ENCODE results near the gene LHFPL3. TPM values are rescaled to one million over a fixed set of nuclear protein-coding genes. Genes with fewer than 3 reads are reported as not detected.

LHFPL3 gene
- total RNA-seq, 1 experiment from 2014 or later: not detected

DNA sequence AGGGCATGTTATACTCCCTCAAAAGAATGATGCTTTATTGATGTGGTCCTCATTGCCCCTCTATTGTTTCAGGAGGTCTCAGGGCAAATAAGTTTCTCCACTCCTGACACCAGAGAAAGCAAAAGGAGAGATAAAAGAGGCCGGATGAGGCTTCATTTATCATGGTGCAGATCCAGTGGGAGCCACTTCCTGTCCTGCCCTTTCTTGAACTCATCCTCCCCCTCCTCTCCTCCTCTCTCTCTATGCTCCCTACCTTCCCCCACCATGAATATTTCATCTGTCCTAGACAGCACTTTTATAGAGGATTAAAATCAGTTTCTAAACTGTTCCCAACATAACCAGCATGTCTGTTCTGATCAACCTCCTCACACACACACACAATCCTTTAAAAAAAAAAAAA lies 513.4 kb downstream of the LHFPL3 start:
- Histone ChIP-seq H3K27me3 (ENCODE audit: insufficient read depth, low read length) (peaks cover 59% of the 10 kb centered on the region), H3K79me2 (ENCODE audit: insufficient read depth, low read length) (no peaks in the 10 kb centered on the region), H3K4me1 (ENCODE audit: control insufficient read depth in 1 of 2, insufficient read depth in 2 of 2, low read length in 2 of 2) (no peaks in the 10 kb centered on the region), H3K9me2 (ENCODE audit: insufficient read depth) (0 out of 2 replicates have a peak, but pooled peaks cover 3% of the 10 kb centered on the region), H3K36me3 (ENCODE audit: control insufficient read depth in 1 of 2, insufficient read depth in 2 of 2, low read length in 2 of 2) (no peaks in the 10 kb centered on the region), H3K4me2 (ENCODE audit: low read length) (no peak overlapping the region), H3K9me3 (ENCODE audit: control insufficient read depth in 1 of 2, insufficient read depth in 1 of 2, low read depth in 1 of 2, low read length in 2 of 2) (no peaks in the 10 kb centered on the region), H3K9ac (ENCODE audit: low read length) (no peak overlapping the region), H3K4me3 (replicated peaks in 1 of 2; ENCODE audit: low read depth in 1 of 2, low read length in 2 of 2) (no peak overlapping the region), H3K27ac (ENCODE audit: low read depth, low read length) (no peak overlapping the region), H2AFZ (ENCODE audit: low read depth, low read length, poor library complexity, severe bottlenecking) (no peak overlapping the region), H4K20me1 (ENCODE audit: insufficient read depth) (no peaks in the 10 kb centered on the region)
- DNase-seq (ENCODE audit: low read depth, low spot score) (no peak), ATAC-seq (no peak)
- CTCF ChIA-PET: interaction anchor here (0.6 kb wide), 1 partner anchor 77 kb away, joined by 3 read pairs; no protein-coding TSS in a partner anchor
- no TSS peak for BruUV-seq (replicated peaks)
- TF ChIP-seq FOSL1 (IDR thresholded peaks at IDR 0.05; ENCODE audit: low read depth) (no peak), EZH2 (IDR thresholded peaks at IDR 0.05) (no peak), ZFX (IDR thresholded peaks at IDR 0.05) (no peak), ELF1 (IDR thresholded peaks at IDR 0.05; ENCODE audit: borderline replicate concordance, low read depth) (no peak), SRF (IDR thresholded peaks at IDR 0.05; ENCODE audit: low read depth) (no peak), CBX3 (IDR thresholded peaks at IDR 0.05; ENCODE audit: low read depth) (no peak), TCF7L2 (IDR thresholded peaks at IDR 0.05; ENCODE audit: borderline replicate concordance, extremely low read depth, insufficient read depth, insufficient read length) (no peak)
- intact Hi-C loops (cut with micrococcal nuclease): loop anchor here (10.0 kb wide), 1 partner anchor 1317 kb away; no protein-coding TSS in a partner anchor
- RAD21 ChIA-PET (ENCODE audit: low non-redundant PET in 1 of 2, low total read pairs in 2 of 2, uncharacterized antibody in 2 of 2, unreplicated experiment in 2 of 2): no interaction called here
- POLR2A ChIA-PET: no interaction called here

DNA sequence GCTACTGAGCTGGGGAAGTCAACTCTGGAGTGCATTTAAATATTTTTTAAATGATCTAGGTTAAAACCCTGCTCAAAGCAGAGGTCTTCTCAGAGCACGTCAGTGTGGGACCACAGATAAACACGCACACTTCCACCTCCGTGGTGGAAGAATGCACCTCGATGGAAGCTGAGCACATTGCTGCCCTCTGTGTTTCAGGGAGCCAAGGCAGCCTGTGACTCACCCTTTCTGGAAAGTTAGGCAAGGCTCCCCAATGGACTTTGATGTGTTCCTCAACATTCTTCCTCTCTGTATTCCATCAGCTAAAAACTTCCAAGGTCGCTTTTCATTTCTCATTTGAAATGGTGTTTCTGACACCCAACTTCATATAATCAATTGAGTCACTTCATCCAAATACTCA lies 514.8 kb downstream of the LHFPL3 start:
- Histone ChIP-seq H3K9ac (ENCODE audit: low read length) (no peak overlapping the region), H3K27me3 (ENCODE audit: insufficient read depth, low read length) (peaks cover 49% of the 10 kb centered on the region), H2AFZ (ENCODE audit: low read depth, low read length, poor library complexity, severe bottlenecking) (no peak overlapping the region), H3K4me3 (replicated peaks in 1 of 2; ENCODE audit: low read depth in 1 of 2, low read length in 2 of 2) (no peak overlapping the region), H3K9me2 (ENCODE audit: insufficient read depth) (0 out of 2 replicates have a peak, but pooled peaks cover 3% of the 10 kb centered on the region), H3K79me2 (ENCODE audit: insufficient read depth, low read length) (no peaks in the 10 kb centered on the region), H4K20me1 (ENCODE audit: insufficient read depth) (no peaks in the 10 kb centered on the region), H3K4me2 (ENCODE audit: low read length) (no peak overlapping the region), H3K9me3 (ENCODE audit: control insufficient read depth in 1 of 2, insufficient read depth in 1 of 2, low read depth in 1 of 2, low read length in 2 of 2) (no peaks in the 10 kb centered on the region), H3K36me3 (ENCODE audit: control insufficient read depth in 1 of 2, insufficient read depth in 2 of 2, low read length in 2 of 2) (no peaks in the 10 kb centered on the region), H3K27ac (ENCODE audit: low read depth, low read length) (no peak overlapping the region), H3K4me1 (ENCODE audit: control insufficient read depth in 1 of 2, insufficient read depth in 2 of 2, low read length in 2 of 2) (no peaks in the 10 kb centered on the region)
- no peak for TF ChIP-seq ZNF274 (IDR thresholded peaks at IDR 0.05; ENCODE audit: low read depth, low read length)
- TF ChIP-seq SP1 (IDR thresholded peaks at IDR 0.05; ENCODE audit: low read depth): no peak
- no peak for TF ChIP-seq POLR2A (IDR thresholded peaks at IDR 0.05; ENCODE audit: borderline replicate concordance, extremely low read depth, insufficient read depth, insufficient read length)
- no peak for TF ChIP-seq EZH2phosphoT487 (IDR thresholded peaks at IDR 0.05; ENCODE audit: borderline replicate concordance)
- no peak for TF ChIP-seq POLR2AphosphoS5 (IDR thresholded peaks at IDR 0.05; ENCODE audit: low read depth, low read length)
- ChIA-PET RAD21 (ENCODE audit: low non-redundant PET in 1 of 2, low total read pairs in 2 of 2, uncharacterized antibody in 2 of 2, unreplicated experiment in 2 of 2) (no interaction called here), POLR2A (no interaction called here), CTCF (interaction anchor here (1.2 kb wide), 1 partner anchor 612 kb away, joined by 4 read pairs; no protein-coding TSS in a partner anchor)
- ATAC-seq: no peak
- intact Hi-C loops (cut with micrococcal nuclease): loop anchor here (10.0 kb wide), 1 partner anchor 1318 kb away; no protein-coding TSS in a partner anchor
- no peak for DNase-seq (ENCODE audit: low read depth, low spot score)
- no TSS peak for BruUV-seq (replicated peaks)
